ENCODE results near the gene MAPK13. TPM values are rescaled to one million over a fixed set of nuclear protein-coding genes. Genes with fewer than 3 reads are reported as not detected.

The MAPK13 gene
- total RNA-seq, 1 donor from 2014 or later: 71.7 TPM

DNA sequence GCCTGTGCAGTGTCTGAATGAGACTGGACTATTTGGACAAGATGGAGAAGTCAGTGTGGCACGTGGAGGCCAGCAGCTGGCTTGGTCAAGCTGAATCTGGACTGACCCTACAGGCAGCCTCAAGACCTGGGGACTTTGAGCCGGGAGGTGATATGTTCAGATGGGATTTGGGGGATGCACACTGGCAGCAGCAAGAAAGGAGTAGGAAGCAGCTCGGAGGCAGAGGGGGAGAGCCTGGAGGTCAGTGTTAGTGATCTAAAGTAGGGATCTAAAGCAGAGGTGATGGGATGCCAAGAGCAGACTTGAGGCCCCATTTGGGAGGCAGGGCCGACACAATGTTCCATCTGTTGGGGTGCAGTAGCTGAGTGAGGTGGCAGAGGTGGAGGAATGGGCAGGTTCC is 2.8 kb downstream of the MAPK13 start:
- DNase-seq (no peak), ATAC-seq (no peak)
- Histone ChIP-seq H3K27ac (no peak overlapping the region), H3K36me3 (peaks cover 25% of the 10 kb centered on the region), H3K27me3 (ENCODE audit: low read depth) (no peaks in the 10 kb centered on the region), H3K4me3 (no peak overlapping the region), H3K4me1 (peaks cover 37% of the 10 kb centered on the region), H3K9me3 (no peaks in the 10 kb centered on the region)
- TF ChIP-seq, protein P1, sequence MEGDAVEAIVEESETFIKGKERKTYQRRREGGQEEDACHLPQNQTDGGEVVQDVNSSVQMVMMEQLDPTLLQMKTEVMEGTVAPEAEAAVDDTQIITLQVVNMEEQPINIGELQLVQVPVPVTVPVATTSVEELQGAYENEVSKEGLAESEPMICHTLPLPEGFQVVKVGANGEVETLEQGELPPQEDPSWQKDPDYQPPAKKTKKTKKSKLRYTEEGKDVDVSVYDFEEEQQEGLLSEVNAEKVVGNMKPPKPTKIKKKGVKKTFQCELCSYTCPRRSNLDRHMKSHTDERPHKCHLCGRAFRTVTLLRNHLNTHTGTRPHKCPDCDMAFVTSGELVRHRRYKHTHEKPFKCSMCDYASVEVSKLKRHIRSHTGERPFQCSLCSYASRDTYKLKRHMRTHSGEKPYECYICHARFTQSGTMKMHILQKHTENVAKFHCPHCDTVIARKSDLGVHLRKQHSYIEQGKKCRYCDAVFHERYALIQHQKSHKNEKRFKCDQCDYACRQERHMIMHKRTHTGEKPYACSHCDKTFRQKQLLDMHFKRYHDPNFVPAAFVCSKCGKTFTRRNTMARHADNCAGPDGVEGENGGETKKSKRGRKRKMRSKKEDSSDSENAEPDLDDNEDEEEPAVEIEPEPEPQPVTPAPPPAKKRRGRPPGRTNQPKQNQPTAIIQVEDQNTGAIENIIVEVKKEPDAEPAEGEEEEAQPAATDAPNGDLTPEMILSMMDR (IDR thresholded peaks at IDR 0.05): no peak
- intact Hi-C loops (cut with DNase I): no loop called here

DNA sequence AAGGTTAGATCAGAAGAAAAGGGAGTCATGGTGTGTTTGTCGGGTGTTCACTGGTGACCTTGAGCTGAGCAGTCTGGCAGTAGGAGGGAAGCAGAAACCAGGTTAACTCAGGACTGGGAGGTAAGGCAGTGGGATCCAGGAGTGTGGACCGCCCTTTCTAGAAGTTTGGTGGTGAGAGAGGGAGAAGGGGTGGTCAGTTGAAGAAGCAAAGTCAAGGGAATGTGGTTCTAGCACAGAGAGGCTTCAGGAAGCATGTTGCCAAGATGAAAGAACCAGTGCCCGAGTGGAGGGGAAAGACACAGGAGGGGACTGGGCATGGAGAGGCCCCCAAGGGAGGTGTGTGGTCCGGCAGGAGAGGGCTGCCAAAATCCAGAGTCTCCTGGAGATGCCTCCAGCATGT is 3.6 kb downstream of the MAPK13 start:
- Histone ChIP-seq H3K4me3 (no peak overlapping the region), H3K27me3 (ENCODE audit: low read depth) (no peaks in the 10 kb centered on the region), H3K9me3 (no peaks in the 10 kb centered on the region), H3K4me1 (peaks cover 32% of the 10 kb centered on the region), H3K27ac (no peak overlapping the region), H3K36me3 (peaks cover 32% of the 10 kb centered on the region)
- DNase-seq (no peak), ATAC-seq (no peak)
- TF ChIP-seq, protein P1 (IDR thresholded peaks at IDR 0.05): no peak
- intact Hi-C loops (cut with DNase I): no loop called here

DNA sequence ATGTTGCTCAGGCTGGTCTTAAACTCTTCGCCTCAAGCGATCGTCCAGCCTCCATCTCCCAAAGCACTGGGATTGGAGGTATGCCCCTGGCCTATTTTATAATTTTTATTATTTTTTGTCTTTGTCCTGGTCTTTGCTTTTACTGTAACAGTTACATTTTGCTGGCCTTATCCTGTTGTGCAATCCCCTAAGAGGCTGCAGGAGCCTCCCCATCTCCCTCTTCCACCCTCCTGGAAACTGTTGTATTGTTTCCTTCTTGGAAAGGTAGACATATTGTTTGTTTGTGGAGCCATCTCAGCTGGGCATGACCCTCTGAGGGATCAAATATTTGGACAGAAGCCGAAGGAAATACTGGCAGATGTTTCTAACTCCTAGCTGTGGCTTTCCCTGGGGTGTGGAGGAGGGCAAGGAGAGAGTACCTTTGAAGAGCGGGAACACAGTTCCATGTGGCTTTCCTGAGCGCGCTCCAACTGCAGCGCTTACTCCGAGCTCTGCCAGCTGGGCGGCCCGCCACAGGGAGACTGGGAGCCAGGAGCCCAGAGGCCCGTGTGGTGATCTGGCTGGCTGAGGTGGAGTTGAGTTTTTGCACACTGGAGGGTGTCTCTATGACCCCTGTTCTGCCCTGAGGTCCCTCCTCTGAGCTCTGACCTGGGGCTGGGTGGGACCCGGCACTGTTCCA is 4.9 kb downstream of the MAPK13 start:
- peaks cover 26% of the 10 kb centered on the region for H3K4me1 ChIP-seq
- H3K36me3 ChIP-seq: peaks cover 39% of the 10 kb centered on the region
- intact Hi-C loops (cut with DNase I): no loop called here
- ATAC-seq (no peak), DNase-seq (no peak)
- no peak overlapping the region for H3K27ac ChIP-seq
- TF ChIP-seq, protein P1 (IDR thresholded peaks at IDR 0.05): no peak
- H3K9me3 ChIP-seq: no peaks in the 10 kb centered on the region
- H3K27me3 ChIP-seq (ENCODE audit: low read depth): no peaks in the 10 kb centered on the region
- H3K4me3 ChIP-seq: no peak overlapping the region

DNA sequence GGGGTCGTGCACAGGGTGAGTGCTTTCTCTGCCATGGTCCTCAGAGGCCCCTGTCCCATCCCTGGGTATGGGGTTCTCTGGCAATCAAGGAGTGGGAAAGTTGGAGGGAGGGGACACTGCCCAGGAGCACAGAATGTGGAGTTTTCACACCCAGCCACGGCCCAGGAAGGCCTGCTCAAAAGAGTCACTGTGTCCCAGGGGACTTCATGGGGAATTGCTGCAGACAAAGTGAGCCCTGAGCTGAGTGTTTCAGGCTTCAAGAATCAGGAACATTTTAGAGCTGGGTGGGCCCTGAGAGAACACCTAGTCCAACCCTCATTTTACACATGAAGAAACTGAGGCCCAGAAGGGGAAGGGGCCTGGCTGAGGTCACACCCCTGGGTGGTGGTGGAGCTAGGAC is 5.7 kb downstream of the MAPK13 start:
- ATAC-seq (no peak), DNase-seq (no peak)
- H3K36me3 ChIP-seq: peaks cover 39% of the 10 kb centered on the region
- H3K4me3 ChIP-seq: no peak overlapping the region
- no peaks in the 10 kb centered on the region for H3K9me3 ChIP-seq
- no peaks in the 10 kb centered on the region for H3K27me3 ChIP-seq (ENCODE audit: low read depth)
- TF ChIP-seq, protein P1 (IDR thresholded peaks at IDR 0.05): no peak
- intact Hi-C loops (cut with DNase I): no loop called here
- H3K27ac ChIP-seq: no peak overlapping the region
- peaks cover 20% of the 10 kb centered on the region for H3K4me1 ChIP-seq

DNA sequence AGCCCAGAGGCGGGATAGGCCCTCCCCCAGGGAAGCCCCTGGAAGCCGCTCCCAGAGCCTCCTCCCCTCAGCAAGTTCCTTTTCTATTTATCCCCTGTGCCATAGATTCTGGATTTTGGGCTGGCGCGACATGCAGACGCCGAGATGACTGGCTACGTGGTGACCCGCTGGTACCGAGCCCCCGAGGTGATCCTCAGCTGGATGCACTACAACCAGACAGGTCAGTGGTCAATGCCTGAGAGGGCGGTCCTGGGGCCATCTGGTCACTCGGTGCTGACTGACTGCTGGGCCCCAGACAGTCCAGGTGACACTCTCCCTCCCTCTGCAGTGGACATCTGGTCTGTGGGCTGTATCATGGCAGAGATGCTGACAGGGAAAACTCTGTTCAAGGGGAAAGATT is 6.2 kb downstream of the MAPK13 start:
- intact Hi-C loops (cut with DNase I): no loop called here

More for the DNA sequence above, 6.2 kb downstream of the MAPK13 start:
- H3K27ac ChIP-seq: no peak overlapping the region
- no peak for DNase-seq
- no peak overlapping the region for H3K4me3 ChIP-seq
- peaks cover 15% of the 10 kb centered on the region for H3K4me1 ChIP-seq
- no peaks in the 10 kb centered on the region for H3K9me3 ChIP-seq
- no peak for ATAC-seq
- TF ChIP-seq, protein P1 (IDR thresholded peaks at IDR 0.05): no peak
- H3K36me3 ChIP-seq: peaks cover 39% of the 10 kb centered on the region
- H3K27me3 ChIP-seq (ENCODE audit: low read depth): no peaks in the 10 kb centered on the region

Measured in lower lobe of right lung (tissue), 2 donors.